Stimulated activated naive CD8-positive, alpha-beta T cell treated with anti-CD3 and anti-CD28 coated beads, Interleukin-15, Interleukin-2, amounts not matched to agents 100 U/mL and 50 U/mL, for 24 hours (primary cell): ENCODE data around the gene GLI2.

Experiments used
- ATAC-seq: fragments of 150-1000 bp; cut with Tn5 transposase; one replicate; pipeline ENCODE4 v1.10.0; 2021
- DNase-seq: peaks from one replicate; pipeline ENCODE4 v3.0.0; 2021

GLI2 gene

GRCh38 chr2:120735746-120736170 lies at the start of gene GLI2:
GLI2 (plus strand) TSS chr2:120735868; CDS start chr2:120797321, 61,453 bp downstream.
- ATAC-seq, result peak; percentile 67
- DNase-seq, result peak; percentile 54

- ATAC-seq, result no peak
Observed at GRCh38 chr2:120685974-120686297, 49.7 kb upstream of the GLI2 start.

GRCh38 chr2:120686511-120687168 lies 49.0 kb upstream of the GLI2 start:
- no peak for ATAC-seq

More at GRCh38 chr2:120685974-120686297, 49.7 kb upstream of the GLI2 start:
- DNase-seq, result no peak

GRCh38 chr2:120687210-120687609 lies 48.5 kb upstream of the GLI2 start:
- DNase-seq, result no peak
- no peak for ATAC-seq

More at GRCh38 chr2:120686511-120687168, 49.0 kb upstream of the GLI2 start:
- peak; percentile 10 for DNase-seq

- no peak for DNase-seq
- ATAC-seq, result no peak
Observed at GRCh38 chr2:120690521-120690920, 45.1 kb upstream of the GLI2 start.

GRCh38 chr2:120691410-120691809 lies 44.3 kb upstream of the GLI2 start:
- ATAC-seq (no peak), DNase-seq (no peak)

GRCh38 chr2:120692691-120693090 lies 43.0 kb upstream of the GLI2 start:
- DNase-seq, result no peak
- ATAC-seq, result no peak

- ATAC-seq (no peak), DNase-seq (no peak)
Observed at GRCh38 chr2:120693121-120693520, 42.5 kb upstream of the GLI2 start.

- ATAC-seq (no peak), DNase-seq (no peak)
Observed at GRCh38 chr2:120694034-120694433, 41.6 kb upstream of the GLI2 start.

- no peak for ATAC-seq
- no peak for DNase-seq
Observed at GRCh38 chr2:120697471-120697870, 38.2 kb upstream of the GLI2 start.

- ATAC-seq, result no peak
- DNase-seq, result no peak
Observed at GRCh38 chr2:120699292-120699691, 36.4 kb upstream of the GLI2 start.

- ATAC-seq, result no peak
Observed at GRCh38 chr2:120700659-120701058, 35.0 kb upstream of the GLI2 start.

GRCh38 chr2:120701096-120701495 lies 34.6 kb upstream of the GLI2 start:
- DNase-seq, result no peak
- ATAC-seq, result no peak

More at GRCh38 chr2:120700659-120701058, 35.0 kb upstream of the GLI2 start:
- no peak for DNase-seq

GRCh38 chr2:120701499-120701898 lies 34.2 kb upstream of the GLI2 start:
- no peak for DNase-seq
- ATAC-seq, result no peak

GRCh38 chr2:120702061-120702460 lies 33.6 kb upstream of the GLI2 start:
- DNase-seq (no peak), ATAC-seq (no peak)

- ATAC-seq, result no peak
Observed at GRCh38 chr2:120702801-120703200, 32.9 kb upstream of the GLI2 start.

GRCh38 chr2:120703330-120703994 lies 32.2 kb upstream of the GLI2 start:
- no peak for DNase-seq
- no peak for ATAC-seq

More at GRCh38 chr2:120702801-120703200, 32.9 kb upstream of the GLI2 start:
- DNase-seq, result no peak

- no peak for DNase-seq
- no peak for ATAC-seq
Observed at GRCh38 chr2:120704696-120705095, 31.0 kb upstream of the GLI2 start.

- DNase-seq, result no peak
- no peak for ATAC-seq
Observed at GRCh38 chr2:120707816-120708215, 27.9 kb upstream of the GLI2 start.

GRCh38 chr2:120708944-120709607 lies 26.6 kb upstream of the GLI2 start:
- no peak for ATAC-seq

GRCh38 chr2:120709608-120710041 lies 26.0 kb upstream of the GLI2 start:
- DNase-seq (no peak), ATAC-seq (no peak)

More at GRCh38 chr2:120708944-120709607, 26.6 kb upstream of the GLI2 start:
- DNase-seq, result no peak

GRCh38 chr2:120710256-120710655 lies 25.4 kb upstream of the GLI2 start:
- no peak for DNase-seq

GRCh38 chr2:120711694-120712093 lies 24.0 kb upstream of the GLI2 start:
- no peak for ATAC-seq
- DNase-seq, result no peak

More at GRCh38 chr2:120710256-120710655, 25.4 kb upstream of the GLI2 start:
- no peak for ATAC-seq
